ENCODE measurements around the gene LTA4H.
"Not testable (repeated sequence)": the region's sequence is repeated elsewhere in the genome, so short reads cannot be mapped to it uniquely, and the experiment has no call there.

Gene LTA4H

DNA sequence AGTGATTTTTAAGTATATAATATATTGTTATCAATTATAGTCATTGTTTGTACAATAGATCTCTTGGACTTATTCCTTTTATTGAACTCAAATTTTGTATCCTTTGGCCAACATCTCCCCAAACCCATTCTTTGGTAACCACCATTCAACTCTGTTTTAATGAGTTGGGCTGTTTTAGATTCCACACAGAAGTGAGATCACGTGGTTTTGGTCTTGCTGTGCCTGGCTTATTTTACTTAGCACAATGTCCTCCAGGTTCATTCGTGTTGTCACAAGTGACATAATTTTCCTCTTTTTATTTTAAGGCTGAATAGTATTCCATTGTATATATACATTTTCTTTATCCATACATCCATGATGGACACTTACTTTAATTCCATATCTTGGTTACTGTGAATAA is 40.2 kb upstream of the LTA4H start:
- in situ Hi-C loops (cut with HindIII; ENCODE audit: low sequenced_read_pairs), result no loop called here
- TF ChIP-seq CTCF (IDR thresholded peaks at IDR 0.05; ENCODE audit: low read depth, low read length), result no peak
- no peak for DNase-seq (ENCODE audit: low read depth, low spot score)
- H3K4me3 ChIP-seq (ENCODE audit: low read depth, low read length), result no peak overlapping the region

DNA sequence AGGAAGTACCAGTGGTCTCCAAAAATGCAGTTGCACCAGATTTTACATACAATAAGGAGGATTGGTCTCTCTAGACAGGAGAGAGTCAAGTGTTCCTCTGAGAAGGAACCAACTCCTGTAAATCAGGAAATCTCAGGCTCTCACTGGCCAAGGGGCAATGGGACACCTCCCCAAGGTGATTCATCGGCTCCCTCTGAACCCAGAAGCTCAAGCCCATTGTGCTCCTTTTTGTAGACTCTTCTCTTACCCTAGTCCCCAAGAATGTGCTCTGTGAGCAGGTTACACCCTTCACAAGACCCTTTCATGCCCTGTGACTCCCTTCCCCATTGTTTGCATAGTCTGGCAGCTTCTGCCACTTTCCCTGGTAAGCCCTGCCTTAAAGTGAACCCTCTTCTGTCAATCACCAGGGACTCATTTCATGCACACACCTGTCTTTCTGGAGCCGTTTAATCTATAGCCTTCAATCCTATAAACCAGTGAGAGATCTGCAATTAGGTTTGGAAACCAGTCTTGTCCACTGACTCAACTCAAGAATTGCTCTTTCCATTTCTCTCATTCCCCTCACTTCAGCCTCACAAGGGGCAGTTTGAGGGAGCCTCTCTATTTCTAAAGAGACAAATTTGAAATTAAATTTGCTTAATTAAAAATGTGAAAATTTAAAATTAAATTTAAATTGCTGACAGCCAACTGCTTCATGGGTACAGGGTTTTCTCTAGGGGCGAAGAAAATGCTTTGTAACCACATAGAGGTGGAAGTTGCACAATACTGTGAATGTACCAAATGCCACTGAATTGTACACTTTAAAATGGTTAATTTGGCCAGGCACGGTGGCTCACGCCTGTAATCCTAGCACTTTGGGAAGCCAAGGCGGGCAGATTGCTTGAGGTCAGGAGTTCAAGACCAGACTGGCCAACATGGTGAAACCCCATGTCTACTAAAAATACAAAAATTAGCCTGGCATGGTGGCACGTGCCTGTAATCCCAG is 38.3 kb upstream of the LTA4H start:
- no peak for TF ChIP-seq CTCF (IDR thresholded peaks at IDR 0.05; ENCODE audit: low read depth, low read length)

GRCh38 chr12:96070670-96071279 is 35.4 kb upstream of the LTA4H start:
- H3K4me3 ChIP-seq (ENCODE audit: low read depth, low read length), result no peak overlapping the region
- no peak for TF ChIP-seq CTCF (IDR thresholded peaks at IDR 0.05; ENCODE audit: low read depth, low read length)
- DNase-seq (ENCODE audit: low read depth, low spot score), result peak; percentile 25
- in situ Hi-C loops (cut with HindIII; ENCODE audit: low sequenced_read_pairs), result no loop called here

More for the DNA sequence above, 38.3 kb upstream of the LTA4H start:
- no peak for DNase-seq (ENCODE audit: low read depth, low spot score)
- no peak overlapping the region for H3K4me3 ChIP-seq (ENCODE audit: low read depth, low read length)
- in situ Hi-C loops (cut with HindIII; ENCODE audit: low sequenced_read_pairs), result no loop called here

DNA sequence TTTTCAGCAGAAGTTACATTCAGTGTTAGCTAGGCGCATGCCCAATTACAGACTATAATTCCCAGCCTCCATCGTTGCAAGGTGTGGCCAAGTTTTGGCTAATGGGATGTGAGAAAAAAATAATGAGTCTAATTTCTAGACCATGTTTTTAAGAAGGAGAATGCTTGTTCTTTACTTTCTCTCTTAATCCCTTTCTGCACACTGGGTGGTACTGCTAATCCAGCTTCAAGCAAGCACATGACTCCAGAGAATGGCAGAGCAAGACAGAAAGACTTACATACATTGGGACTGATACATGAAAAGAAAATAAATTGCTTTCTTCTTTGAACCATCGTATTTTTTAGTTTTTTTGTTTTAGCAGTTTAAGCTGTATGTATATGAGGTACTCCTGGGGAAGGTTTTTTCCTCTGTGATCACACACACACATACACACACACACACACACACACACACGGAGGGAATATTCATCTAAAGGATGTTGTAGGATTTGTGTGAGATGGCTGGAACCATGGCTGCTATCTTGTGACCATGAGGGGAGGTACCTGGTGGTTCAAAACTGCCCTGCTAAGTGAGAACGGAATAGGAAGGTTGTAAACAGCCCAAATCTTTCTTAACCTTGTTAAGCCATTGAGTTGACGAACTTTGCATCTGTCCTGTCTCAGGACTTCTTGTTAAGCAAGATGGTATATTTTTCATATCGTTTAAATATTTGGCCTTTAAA is 34.3 kb upstream of the LTA4H start:
- in situ Hi-C loops (cut with HindIII; ENCODE audit: low sequenced_read_pairs), result no loop called here
- H3K4me3 ChIP-seq (ENCODE audit: low read depth, low read length), result no peak overlapping the region
- DNase-seq (ENCODE audit: low read depth, low spot score), result no peak
- TF ChIP-seq CTCF (IDR thresholded peaks at IDR 0.05; ENCODE audit: low read depth, low read length), result no peak

- DNase-seq (ENCODE audit: low read depth, low spot score), result no peak
- no peak overlapping the region for H3K4me3 ChIP-seq (ENCODE audit: low read depth, low read length)
- in situ Hi-C loops (cut with HindIII; ENCODE audit: low sequenced_read_pairs), result no loop called here
- no peak for TF ChIP-seq CTCF (IDR thresholded peaks at IDR 0.05; ENCODE audit: low read depth, low read length)
Observed at GRCh38 chr12:96068636-96069035, 33.2 kb upstream of the LTA4H start.

DNA sequence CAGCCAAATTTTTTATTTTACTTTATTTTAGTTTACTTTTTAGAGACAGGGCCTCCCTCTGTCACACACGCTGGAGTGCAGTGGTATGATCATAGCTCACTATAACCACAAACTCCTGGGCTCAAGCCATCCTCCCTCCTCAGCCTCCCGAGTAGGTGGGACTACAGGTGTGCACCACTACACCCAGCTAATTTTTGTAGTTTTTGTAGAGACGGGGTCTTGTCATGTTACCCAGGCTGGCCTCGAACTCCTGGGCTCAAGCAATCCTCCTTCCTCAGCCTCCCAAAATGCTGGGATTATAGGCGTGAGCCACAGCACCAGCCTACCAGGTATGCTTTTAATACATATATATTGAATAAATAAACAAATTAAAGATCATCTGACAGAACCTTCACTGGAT is 32.7 kb upstream of the LTA4H start:
- no peak overlapping the region for H3K4me3 ChIP-seq (ENCODE audit: low read depth, low read length)
- in situ Hi-C loops (cut with HindIII; ENCODE audit: low sequenced_read_pairs), result no loop called here
- TF ChIP-seq CTCF (IDR thresholded peaks at IDR 0.05; ENCODE audit: low read depth, low read length), result no peak
- DNase-seq (ENCODE audit: low read depth, low spot score), result no peak

- in situ Hi-C loops (cut with HindIII; ENCODE audit: low sequenced_read_pairs); DNase-seq (ENCODE audit: low read depth, low spot score); H3K4me3 ChIP-seq (ENCODE audit: low read depth, low read length): not testable (repeated sequence)
Observed at GRCh38 chr12:96065776-96066175, 30.4 kb upstream of the LTA4H start.
